ENCODE measurements around the gene IQSEC3. TPM values are rescaled to one million over a fixed set of nuclear protein-coding genes. Genes with fewer than 3 reads are reported as not detected.

IQSEC3 gene
- total RNA-seq, 2 donors from 2014 or later = 0.32 to 1.6 TPM

DNA sequence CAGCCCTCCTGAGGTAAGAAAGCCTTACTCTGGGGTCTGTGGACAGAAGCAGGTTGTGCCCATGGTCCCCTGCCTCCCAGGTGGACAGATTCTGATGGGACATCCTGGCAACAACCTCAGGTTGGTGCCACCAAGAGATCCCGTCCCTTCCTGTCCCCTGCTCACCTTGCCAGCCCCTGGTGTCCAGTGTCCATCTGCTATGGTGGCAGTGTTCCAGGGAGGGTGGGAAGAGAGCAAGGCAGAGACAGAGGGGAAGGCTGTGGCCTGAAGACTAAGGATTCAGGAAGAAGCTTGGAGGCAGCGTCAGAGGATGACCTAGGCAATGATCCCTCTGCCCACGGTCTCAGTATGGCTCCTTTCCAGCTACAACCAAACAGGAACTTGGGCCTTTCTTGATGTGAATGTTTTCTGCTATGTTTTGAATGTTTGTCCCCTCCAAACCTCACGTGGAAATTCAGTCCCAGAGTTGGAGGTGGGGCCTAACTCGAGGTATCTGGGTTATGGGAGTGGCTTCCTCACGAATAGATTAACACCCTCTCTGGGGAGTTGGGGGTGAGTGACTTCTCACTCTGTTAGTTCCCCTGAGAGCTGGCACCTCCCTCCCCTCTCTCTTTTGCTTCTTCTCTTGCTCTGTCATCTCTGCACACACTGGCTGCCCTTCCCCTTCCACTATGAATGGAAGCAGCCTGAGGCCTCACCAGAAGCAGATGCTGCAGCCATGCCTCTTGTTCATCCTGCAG, 26.9 kb downstream of the IQSEC3 start:
- no peak for ATAC-seq
- Mint-ChIP-seq H3K9me3 (peaks cover 7 to 15% of the 10 kb centered on the region in 2 donors), H3K27ac (no peak overlapping the region), H3K36me3 (peaks cover 0 to 7% of the 10 kb centered on the region in 2 donors)
- DNase-seq (ENCODE audit: low spot score in 2 of 2) = peak in 1 of 2 donors; percentile 14

DNA sequence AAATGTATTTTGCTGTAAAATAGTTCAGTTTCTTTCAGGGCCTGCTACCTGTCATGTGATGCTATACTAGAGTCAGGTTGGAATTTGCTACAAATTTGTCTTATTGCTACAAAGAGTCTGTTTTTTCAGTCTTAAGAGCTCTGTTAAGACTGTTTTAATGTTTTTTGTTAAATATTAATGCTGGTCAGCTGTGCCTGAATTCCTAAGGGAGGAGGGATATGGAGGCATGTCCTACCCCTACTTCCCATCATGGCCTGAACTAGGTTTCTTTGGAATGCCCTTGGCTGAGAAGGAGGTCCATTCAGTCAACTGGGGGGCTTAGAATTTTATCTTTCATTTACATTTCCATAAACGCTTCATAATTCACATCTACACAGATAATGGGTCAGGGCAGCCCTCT, 30.0 kb downstream of the IQSEC3 start:
- no peaks in the 10 kb centered on the region for H3K36me3 Mint-ChIP-seq
- ATAC-seq = no peak

DNA sequence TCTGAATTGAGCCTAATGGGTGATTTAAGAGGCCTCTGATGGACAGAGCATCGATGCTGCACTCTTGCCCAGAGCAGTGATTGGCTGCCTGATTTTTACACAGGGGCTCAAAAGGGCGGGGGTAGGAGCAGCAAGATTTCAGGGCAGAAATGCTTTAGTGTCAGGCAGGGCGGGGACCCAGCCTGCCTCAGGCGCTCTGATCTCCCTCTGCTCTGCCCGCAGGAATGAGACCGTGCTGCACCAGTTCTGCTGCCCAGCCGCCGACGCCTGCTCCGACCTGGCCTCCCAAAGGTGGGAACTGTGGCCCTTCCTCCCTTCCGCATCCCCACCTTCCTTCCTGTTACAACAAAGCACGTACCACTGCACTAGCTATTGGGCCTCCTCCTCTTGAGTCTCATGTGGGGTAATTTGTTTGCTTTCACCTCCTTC, 32.4 kb downstream of the IQSEC3 start:
- H3K9me3 Mint-ChIP-seq = no peaks in the 10 kb centered on the region
- H3K27ac Mint-ChIP-seq = no peak overlapping the region
- no peaks in the 10 kb centered on the region for H3K36me3 Mint-ChIP-seq
- no peak for DNase-seq (ENCODE audit: low spot score in 2 of 2)
- no peak for ATAC-seq

More for the DNA sequence above, 30.0 kb downstream of the IQSEC3 start:
- no peak for DNase-seq (ENCODE audit: low spot score in 2 of 2)
- no peaks in the 10 kb centered on the region for H3K9me3 Mint-ChIP-seq
- no peak overlapping the region for H3K27ac Mint-ChIP-seq

DNA sequence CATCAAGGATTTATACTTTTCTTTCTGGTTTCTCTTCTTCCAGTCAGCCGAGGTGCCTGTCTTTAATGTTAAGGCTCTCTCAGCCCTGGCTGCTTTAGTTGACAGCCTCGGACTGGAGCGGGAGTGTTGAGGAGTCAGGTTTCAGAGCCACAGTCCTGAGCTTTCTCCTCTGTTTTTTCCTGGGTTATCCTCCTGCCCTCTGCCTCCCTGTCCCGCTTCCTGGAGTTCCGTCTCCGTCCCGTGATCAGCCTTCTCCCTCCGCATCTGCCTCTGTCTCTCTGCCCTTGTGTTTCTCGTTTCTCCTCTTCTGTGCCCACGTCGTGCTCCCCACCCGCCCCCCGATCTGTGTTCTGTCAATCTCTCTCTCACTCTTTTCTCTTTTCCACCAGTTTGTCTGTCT, 33.0 kb downstream of the IQSEC3 start:
- no peak for ATAC-seq
- H3K9me3 Mint-ChIP-seq = no peaks in the 10 kb centered on the region

DNA sequence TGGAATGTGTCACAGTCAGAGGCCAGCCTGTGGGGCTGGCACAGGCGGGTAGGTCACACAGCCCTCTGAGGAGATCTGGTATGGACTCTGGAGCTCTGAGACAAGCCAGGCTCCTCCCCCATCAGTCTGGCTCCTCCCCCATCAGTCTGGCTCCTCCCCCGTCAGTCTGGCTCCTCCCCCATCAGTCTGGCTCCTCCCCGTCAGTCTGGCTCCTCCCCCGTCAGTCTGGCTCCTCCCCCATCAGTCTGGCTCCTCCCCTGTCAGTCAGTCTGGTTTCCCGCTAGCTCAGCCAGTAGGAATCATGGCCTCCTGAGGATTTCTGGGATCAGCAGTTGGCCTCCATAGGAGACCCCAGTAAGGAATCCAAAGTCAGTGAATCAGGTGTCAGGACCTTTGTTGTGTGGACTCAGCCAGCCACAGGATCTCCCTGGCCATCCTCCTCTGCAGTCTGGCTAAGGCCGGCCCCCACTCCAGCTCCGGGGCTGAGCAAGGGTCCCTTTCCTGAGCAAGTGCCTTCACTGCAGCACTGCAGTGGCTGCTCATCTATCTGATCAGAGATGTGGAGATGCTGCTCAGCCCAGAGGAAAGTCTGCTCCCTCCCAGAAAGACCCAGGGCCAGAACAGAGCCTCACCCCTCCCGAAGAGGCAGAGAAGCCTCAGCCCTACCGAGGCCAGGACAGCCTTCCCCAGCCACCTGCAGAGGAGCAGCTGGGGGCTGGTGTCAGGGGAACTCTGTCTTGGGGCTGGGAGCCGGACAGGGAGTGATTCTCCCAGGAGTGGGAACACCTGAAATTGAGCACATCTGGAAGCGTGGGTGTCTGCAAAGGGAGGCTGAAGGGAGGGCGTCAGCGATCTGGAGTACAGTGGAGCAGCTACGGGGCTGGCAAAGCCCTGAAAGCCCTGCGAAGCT, 35.7 kb downstream of the IQSEC3 start:
- Mint-ChIP-seq H3K27ac (no peak overlapping the region), H3K36me3 (no peaks in the 10 kb centered on the region), H3K9me3 (no peaks in the 10 kb centered on the region)
- DNase-seq (ENCODE audit: low spot score in 2 of 2) (no peak), ATAC-seq (peak; percentile 24 to 47)

More for the DNA sequence above, 33.0 kb downstream of the IQSEC3 start:
- no peak overlapping the region for H3K27ac Mint-ChIP-seq
- no peak for DNase-seq (ENCODE audit: low spot score in 2 of 2)
- H3K36me3 Mint-ChIP-seq = no peaks in the 10 kb centered on the region

DNA sequence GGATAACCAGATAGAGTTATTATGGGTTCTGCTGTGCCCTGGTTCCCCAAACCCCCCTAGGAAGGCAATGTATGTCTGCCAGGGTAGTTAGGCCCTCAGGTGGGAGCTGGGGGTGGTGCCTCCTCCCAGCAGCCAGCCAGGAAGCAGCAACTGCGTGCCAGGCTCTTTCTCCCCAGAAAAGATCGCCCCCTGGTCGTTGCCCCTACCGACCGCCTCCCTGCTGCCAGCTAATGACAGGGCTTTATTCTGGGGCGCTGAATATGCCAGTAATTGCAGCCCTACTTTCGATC, 36.3 kb downstream of the IQSEC3 start:
- no peaks in the 10 kb centered on the region for H3K9me3 Mint-ChIP-seq
- H3K27ac Mint-ChIP-seq = no peak overlapping the region
- no peak for ATAC-seq
- H3K36me3 Mint-ChIP-seq = no peaks in the 10 kb centered on the region
- DNase-seq (ENCODE audit: low spot score in 2 of 2) = no peak

DNA sequence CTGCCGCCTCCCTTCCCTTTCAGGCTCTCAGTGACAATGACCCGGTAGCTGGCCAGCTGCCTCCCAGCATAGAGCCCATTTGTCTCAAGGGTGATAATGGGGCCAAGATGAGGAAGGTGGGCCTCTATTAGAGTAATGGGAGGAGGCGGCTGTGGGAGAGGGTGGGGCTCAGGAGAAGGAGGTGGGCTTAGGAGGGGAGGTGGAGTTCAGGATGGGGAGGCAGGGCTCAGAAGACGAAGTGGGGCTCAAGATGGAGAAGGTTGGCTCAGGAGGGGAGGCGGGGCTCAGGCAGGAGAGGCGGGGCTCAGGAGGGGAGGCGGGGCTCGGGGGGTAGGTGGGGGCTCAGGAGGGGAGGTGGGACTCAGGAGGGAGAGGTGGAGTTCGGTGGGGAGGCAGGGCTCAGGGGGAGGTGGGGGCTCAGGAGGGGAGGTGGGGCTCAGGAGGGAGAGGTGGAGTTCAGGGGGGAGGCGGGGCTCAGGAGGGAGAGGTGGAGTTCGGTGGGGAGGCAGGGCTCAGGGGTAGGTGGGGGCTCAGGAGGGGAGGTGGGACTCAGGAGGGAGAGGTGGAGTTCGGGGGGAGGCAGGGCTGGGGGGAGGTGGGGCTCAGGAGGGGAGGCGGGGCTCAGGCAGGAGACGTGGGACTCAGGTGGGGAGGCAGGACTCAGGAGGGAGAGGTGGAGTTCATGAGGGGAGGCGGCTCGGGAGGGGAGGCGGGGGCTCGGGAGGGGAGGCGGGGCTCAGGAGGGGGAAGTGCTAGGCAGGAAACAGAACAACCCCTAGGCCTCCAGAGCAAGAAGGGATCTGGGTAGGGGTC, 36.8 kb downstream of the IQSEC3 start:
- no peak for ATAC-seq
- H3K36me3 Mint-ChIP-seq = no peaks in the 10 kb centered on the region
- no peak for DNase-seq (ENCODE audit: low spot score in 2 of 2)
- H3K27ac Mint-ChIP-seq = no peak overlapping the region
- no peaks in the 10 kb centered on the region for H3K9me3 Mint-ChIP-seq

DNA sequence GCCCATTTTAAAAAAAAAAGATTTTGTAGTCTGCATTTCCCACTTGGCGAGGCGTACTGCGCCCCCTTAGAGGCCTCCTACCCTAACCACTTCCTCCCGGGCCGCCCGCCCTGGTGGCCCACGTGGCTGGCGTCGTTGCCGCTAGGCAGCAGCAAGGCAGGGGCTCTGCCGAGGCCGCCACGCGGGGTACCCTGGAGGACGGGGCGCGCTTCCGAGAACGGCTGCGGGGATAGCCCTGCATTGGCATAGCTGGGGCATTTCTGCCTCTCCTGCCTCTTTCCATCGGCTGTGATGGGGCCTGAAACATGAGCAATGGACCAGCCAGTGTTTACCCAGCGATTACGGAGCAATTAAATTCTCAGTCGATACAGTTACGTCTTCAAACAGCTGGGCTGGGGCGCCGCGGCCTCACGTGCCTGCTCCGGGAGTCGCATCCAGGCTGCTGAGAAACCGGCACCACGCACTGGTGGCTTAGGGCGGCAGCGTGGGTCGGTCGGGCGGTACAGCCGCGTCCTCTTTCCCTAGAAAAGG, 38.0 kb downstream of the IQSEC3 start:
- Mint-ChIP-seq H3K9me3 (no peaks in the 10 kb centered on the region), H3K27ac (peak overlapping the region in 1 of 2 donors; percentile 7), H3K36me3 (no peaks in the 10 kb centered on the region)
- ATAC-seq = no peak
- DNase-seq (ENCODE audit: low spot score in 2 of 2) = peak in 1 of 2 donors; percentile 16

DNA sequence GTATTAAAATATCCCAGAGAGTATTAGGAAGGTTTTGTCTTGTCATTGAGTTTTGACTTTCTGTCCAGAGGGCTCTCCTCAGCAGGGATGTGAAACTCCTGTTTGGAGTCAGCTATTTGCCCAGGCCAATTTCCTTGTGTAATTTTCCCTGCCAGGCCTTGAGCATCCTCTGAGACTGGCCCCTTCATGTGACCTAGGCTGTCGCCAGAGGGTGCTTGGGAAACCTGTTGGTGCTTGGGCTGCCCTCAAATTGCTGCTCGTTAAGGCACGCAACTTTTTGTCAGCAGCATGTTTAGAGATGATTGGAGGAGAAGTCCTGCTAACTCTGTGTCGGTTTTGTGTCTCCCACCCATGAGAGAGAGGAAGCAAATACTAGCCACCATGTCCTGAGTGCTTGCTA, 39.1 kb downstream of the IQSEC3 start:
- peak overlapping the region in 1 of 2 donors; percentile 7 for H3K27ac Mint-ChIP-seq
- H3K36me3 Mint-ChIP-seq = no peaks in the 10 kb centered on the region
- no peaks in the 10 kb centered on the region for H3K9me3 Mint-ChIP-seq
- ATAC-seq (no peak), DNase-seq (ENCODE audit: low spot score in 2 of 2) (no peak)

DNA sequence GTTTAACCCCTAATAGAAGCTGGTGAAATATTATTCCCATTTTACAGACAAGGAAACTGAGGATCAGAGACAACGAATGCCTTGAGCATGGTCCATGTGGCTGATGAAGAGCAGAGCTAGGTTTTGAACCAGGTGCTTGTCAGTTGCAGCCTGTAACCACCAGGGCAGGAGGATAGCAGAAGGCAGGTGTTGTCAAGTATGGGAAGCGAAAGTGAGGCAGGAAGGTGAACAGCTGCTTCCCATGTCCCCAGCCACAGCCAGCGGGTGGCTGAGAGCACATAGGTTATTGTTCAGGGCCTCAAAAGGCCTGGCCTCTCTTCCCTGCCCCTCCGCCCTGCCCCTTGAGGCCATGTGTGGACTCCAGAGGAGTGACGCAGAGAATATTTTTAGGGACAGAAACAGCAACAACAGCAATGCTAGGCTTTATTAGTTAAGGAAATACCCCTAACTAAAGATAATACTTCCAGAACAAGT, 39.6 kb downstream of the IQSEC3 start:
- no peak for ATAC-seq
- H3K27ac Mint-ChIP-seq = no peak overlapping the region
- H3K9me3 Mint-ChIP-seq = no peaks in the 10 kb centered on the region
- no peaks in the 10 kb centered on the region for H3K36me3 Mint-ChIP-seq
- no peak for DNase-seq (ENCODE audit: low spot score in 2 of 2)

DNA sequence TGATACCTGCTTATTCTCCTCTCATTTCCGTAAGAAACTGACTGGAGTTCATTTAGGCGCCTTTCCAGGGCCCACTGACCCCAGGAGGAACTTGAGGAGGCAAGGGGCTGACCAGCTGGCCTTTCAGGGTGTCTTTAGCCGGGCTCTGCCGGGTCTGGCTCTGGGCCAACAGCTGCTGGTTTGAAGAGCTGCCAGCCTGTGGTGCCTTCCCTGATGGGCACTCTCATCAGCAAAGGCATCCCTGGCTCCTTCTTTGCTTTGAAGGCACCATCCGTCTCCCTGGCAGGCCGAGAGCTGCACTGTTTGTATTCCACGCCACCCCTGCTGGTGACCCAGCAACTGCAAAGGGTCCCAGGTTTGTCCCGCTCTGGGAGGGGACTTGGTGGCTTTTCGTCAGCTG, 42.0 kb downstream of the IQSEC3 start:
- Mint-ChIP-seq H3K36me3 (no peaks in the 10 kb centered on the region), H3K27ac (no peak overlapping the region), H3K9me3 (no peaks in the 10 kb centered on the region)
- ATAC-seq (no peak), DNase-seq (ENCODE audit: low spot score in 2 of 2) (no peak)

DNA sequence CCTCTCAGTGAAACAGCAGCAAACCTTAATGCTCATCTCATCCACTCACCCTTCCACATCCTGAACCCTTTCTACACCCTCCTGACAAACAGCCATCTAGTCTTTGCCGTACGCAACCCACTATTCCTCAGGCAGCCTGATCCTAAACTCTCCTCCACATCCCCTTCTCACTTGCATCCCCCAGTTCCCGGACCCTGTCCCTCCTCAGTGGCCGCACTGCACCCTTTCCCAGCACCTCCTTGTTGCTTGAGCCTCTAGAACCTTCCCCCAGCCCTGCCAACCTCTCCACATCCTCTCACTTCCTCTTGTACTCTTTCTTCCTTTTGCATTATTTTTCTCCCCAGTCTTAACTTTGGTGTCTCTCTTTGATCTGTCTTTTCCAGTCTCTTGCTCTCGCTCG, 42.9 kb downstream of the IQSEC3 start:
- peak overlapping the region in 1 of 2 donors; percentile 23 for H3K27ac Mint-ChIP-seq
- H3K36me3 Mint-ChIP-seq = no peaks in the 10 kb centered on the region
- DNase-seq (ENCODE audit: low spot score in 2 of 2) (no peak), ATAC-seq (no peak)
- H3K9me3 Mint-ChIP-seq = no peaks in the 10 kb centered on the region

DNA sequence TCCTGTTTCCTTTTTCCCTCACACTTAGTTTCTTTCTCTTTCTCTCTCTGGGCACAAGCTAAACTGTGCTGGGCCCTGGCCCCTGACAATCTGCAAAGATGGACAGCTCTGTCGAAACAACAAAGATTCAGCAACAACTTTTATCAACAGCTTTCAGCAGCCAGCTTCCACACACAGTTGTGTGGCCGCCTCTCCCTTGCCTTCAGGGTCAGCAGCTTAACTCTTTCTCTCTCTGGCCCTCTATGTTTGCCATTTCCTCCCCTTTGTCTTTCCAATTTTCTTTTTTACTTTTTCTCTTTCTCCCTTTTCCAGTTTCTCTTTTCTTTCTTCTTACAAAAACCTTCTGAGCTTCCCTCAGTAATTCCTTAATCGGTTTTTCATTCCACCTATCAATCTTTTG, 43.3 kb downstream of the IQSEC3 start:
- H3K27ac Mint-ChIP-seq = peak overlapping the region in 1 of 2 donors; percentile 23
- H3K9me3 Mint-ChIP-seq = no peaks in the 10 kb centered on the region
- ATAC-seq = no peak
- no peak for DNase-seq (ENCODE audit: low spot score in 2 of 2)
- no peaks in the 10 kb centered on the region for H3K36me3 Mint-ChIP-seq

DNA sequence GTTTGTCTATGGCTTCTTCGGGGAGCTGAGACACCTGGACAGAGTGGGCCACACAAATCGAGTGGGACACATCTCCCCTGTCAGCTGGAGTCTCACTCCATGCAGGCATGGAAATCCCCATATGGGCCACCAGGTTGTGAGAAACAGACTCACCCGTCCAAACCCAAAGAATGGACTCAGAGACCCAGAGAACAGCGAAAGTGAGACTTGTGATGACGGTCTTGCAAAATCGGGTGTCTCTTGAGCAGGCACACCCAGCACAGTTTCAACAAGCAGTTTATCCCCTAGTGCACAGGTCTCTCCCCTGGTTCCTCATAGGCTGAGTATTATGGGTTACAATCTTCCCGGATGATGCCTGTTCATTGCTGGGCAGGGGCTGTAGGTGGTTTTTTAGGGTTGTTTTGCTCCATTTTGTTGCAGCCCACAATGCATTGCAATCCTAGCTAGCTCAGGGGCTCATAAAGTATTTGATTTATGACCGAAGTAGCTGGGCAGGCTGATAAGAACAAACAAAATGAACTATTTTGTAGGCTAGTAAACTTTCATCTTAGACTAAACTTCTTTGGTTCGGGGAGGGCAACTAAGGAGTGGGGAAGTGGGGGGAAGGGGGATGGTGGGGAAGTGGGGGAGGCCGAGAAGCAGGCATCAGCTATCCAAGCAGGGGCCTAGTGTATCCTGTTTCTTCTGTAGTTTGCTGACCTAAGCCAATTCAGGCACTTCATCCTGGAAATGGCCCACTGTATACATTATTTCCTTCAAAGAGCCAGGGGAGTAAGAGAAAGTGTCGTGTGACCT, 45.3 kb downstream of the IQSEC3 start:
- ATAC-seq (no peak), DNase-seq (ENCODE audit: low spot score in 2 of 2) (no peak)
- no peaks in the 10 kb centered on the region for H3K9me3 Mint-ChIP-seq
- H3K27ac Mint-ChIP-seq = no peak overlapping the region
- H3K36me3 Mint-ChIP-seq = no peaks in the 10 kb centered on the region

DNA sequence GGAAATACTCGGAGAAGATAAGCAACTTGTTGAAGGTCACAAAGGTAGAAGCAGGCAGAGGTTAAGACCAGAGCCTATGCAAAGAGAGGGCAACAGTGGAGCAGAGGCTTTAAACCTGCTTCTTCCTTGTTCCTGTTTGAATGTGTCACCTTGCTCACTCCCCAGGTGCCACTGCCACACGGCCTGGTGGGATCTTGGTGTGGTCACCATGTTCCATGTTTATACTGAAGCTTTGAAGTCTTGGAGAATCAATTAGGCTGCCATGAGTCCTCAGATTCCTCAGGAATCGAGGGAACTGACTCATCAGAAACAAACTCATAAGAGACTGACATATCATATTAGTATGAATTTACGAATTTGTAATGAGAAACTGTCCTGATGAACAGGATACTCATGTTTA, 46.8 kb downstream of the IQSEC3 start:
- H3K9me3 Mint-ChIP-seq = no peaks in the 10 kb centered on the region
- no peak overlapping the region for H3K27ac Mint-ChIP-seq

DNA sequence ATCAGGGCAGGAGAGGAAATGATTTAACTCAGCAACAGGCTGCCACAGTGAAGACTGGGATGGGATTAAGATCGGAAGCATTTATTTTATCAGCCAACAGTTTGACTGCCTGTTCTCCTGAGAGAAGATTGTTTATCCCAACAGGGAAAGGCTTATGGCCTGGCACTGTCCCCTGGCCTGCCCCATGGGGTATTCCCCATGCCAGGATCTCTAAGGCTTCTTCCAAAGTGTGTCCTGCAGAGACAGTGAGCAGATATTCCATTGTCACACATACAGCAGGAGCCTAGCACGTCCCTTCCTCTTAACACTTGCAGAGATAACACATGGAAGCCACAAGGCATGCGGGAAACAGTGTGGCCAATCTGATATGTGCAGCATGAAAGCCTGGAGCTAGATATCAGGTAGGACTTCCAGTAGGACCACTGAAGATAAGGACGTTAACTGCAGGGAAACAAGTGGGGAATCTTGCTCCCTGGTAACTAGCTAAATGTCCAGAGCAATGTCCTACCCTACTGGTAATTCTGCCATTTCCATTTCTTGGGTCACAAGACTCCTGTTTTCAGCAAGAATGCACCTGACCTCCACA, 48.2 kb downstream of the IQSEC3 start:
- DNase-seq (ENCODE audit: low spot score in 2 of 2) = no peak
- Mint-ChIP-seq H3K9me3 (no peaks in the 10 kb centered on the region), H3K27ac (no peak overlapping the region), H3K36me3 (no peaks in the 10 kb centered on the region)
- ATAC-seq = no peak

More for the DNA sequence above, 46.8 kb downstream of the IQSEC3 start:
- DNase-seq (ENCODE audit: low spot score in 2 of 2) (no peak), ATAC-seq (no peak)
- H3K36me3 Mint-ChIP-seq = no peaks in the 10 kb centered on the region
